Measurements from ENCODE around the gene CDH2.

GRCh38 chr18:28039078-28039477 lies 137.9 kb downstream of the CDH2 start:
- TF ChIP-seq CTCF (conservative IDR thresholded peaks at IDR 0.05; ENCODE audit: low read depth, low read length) (no peak), EZH2phosphoT487 (IDR thresholded peaks at IDR 0.05; ENCODE audit: borderline replicate concordance, low read length) (no peak)

Data from PC-3 (cell line).